HTR-8/SVneo (cell line): Measurements from ENCODE around the gene TADA3.

Experiments used
- DNase-seq: peaks from one replicate; pipeline ENCODE4 v3.0.0; 2011; ENCODE audit warnings: low spot score, mixed read lengths; ENCODE audit not compliant: insufficient read length
- FAIRE-seq: peaks from 2 replicates; lab custom pipeline; 2011; peaks lifted over from hg19 to GRCh38; lab: Jason Lieb, UNC

TADA3 gene

DNA sequence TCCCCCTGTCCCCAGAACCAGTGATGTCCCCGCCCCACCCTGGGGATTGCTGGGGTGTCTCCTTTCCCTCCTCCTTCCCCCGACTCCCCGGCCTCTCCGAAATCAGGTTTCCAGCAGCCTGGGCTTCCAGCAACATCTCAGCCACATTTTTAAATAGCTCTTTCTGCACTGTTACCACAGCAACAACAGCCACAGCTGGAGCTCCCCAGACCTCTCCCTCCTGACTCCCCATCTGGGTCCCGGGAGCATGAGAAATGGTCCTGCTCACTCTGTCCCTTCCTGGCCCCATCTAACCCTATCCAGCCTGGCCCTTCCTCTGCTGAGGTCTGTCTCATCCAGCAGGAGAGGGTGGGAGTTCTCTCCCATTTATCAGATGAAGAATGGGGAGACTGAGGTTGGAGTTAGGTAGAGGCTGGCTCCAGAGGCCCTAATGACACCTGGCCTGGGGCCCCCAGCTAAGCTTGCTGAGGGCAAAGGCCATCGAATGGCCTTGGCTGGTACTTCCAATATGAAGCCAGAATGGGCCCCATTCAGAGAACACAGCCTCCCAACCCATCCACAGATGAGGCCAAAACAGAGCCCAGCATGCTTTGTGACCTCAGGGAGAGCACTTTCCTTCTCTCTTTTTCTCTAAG lies 24.0 kb downstream of the TADA3 start:
- DNase-seq (no peak), FAIRE-seq (no peak)

DNA sequence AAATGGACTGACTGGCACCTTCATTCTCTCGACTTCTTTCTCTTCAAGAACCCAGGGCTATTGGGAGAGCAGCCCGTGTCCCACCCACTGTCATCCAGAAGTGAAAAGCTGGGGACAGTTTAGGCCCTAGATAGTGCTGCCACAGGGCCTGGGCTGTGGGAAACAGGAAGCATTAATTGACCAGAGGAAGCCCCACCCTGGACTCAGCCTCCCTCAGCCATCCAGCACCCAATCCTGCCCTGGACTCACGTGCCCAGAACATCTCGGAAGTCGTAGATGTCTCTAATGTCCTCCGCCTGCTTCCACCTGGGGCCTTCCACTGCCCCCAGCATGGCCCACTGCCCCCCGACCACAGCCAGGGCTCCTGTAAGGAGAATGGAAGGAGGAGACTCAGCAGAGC lies 24.9 kb downstream of the TADA3 start:
- FAIRE-seq (no peak), DNase-seq (no peak)

- no peak for DNase-seq
Observed at GRCh38 chr3:9765865-9766264, 26.4 kb downstream of the TADA3 start.

DNA sequence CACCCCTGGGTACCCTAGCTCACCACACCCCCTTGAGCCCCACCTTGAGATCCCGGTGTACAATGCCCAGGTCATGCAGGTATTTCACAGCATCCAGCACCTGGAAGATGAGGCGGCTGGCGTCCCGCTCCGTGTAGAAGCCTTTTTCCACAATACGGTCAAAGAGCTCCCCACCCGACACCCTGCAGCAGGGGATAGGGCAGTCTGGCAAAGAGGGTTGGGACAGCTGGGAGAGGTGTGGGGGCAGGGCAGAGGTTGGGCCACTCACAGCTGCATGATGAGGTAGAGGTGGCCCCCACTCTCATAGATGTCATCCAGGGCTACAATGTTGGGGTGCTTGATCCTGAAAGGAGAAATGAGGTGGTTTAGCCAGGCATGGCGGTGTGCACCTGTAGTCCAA lies 29.4 kb downstream of the TADA3 start:
- FAIRE-seq (no peak), DNase-seq (no peak)

More at GRCh38 chr3:9765865-9766264, 26.4 kb downstream of the TADA3 start:
- no peak for FAIRE-seq

DNA sequence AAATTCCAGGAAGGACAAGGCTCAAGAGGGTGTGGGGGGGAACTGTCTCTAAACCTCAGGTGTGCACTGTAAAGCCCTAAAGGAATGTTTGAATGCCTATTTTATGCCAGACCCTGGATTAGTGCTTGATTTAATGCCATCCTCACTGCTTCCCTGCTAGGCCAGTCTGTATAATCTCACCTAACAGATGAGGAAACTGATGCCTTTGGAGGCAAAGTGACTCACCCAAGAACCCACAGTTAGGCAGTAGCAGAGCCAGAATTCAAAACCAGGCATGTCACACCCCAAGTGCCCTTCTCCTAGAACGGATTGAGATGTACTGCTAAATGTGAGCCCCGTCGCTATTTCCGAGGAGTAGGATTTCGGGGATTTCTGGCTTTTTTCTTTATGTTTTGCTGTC lies 30.4 kb downstream of the TADA3 start:
- DNase-seq = no peak
- FAIRE-seq = no peak

DNA sequence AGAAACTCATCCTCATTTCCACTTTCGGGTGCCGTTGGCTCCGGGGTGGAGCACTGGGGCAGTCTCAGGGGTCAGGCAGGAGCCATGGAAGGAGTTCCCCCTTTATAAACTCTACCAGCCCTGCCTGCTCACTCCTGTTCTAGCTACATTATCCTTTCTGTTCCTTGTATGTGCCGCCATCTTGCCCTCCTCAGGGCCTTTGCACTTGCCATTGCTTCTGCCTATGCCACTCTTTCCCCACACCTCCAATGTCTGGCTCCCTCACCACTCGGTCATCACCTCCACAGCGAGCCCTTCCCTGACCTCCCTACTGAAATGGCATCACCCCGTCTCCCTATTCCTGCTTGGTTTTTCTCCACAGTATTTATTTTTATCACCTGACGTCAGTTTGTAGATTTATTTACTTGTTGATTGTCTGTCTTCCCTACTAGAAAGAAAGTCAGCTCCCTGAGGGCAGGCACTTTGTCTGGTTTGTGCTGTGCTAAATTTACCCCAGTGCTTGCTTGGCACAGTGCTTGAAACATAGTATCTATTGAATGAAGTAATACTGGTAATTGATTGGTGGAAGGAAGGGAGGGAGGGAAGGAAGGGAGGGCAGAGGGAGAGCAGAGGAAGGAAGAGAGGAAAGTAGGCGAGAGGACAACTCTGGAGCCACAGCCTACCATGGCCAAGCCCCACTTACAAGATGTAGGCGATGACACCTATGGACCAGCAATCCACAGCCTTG lies 31.3 kb downstream of the TADA3 start:
- DNase-seq (no peak), FAIRE-seq (no peak)

- FAIRE-seq = no peak
- DNase-seq = no peak
Observed at GRCh38 chr3:9757427-9757826, 34.8 kb downstream of the TADA3 start.

GRCh38 chr3:9754678-9755077 lies 37.6 kb downstream of the TADA3 start:
- DNase-seq = no peak
- FAIRE-seq = no peak

DNA sequence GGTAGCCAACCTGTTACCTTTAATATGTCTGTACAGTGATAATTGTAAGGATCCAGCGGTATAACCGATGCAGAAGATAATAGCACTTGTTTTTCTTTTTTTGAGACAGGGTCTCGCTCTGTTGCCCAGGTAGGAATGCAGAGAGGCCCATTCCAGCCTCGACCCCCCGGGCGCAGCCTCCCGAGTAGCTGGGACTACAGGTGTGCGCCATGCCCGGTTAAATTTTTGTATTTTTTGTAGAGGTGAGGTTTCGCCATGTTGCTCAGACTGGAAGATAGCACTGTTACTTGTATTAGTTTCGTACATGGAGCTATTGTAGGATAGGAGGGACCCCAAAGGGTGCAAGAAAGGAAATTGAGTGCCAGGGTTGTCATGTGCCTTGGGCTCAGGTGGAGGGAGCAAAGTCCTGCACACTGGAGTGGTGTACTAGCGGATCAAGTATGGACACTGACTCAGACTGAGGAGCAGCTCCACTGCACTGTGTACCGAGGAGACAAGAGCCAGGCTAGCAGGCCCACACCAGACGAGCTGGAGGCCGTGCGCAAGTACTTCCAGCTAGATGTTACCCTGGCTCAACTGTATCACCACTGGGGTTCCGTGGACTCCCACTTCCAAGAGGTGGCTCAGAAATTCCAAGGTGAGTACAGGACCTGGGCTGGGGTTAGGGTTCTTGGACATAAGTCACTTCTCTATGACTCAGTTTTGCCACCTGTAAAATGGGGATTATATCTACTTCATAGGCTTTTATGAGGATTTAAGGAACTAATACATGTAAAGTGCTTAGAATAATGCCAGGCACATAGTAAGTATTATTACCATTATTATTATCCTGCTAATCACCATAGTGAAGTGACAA lies 41.5 kb downstream of the TADA3 start:
- DNase-seq (no peak), FAIRE-seq (no peak)

DNA sequence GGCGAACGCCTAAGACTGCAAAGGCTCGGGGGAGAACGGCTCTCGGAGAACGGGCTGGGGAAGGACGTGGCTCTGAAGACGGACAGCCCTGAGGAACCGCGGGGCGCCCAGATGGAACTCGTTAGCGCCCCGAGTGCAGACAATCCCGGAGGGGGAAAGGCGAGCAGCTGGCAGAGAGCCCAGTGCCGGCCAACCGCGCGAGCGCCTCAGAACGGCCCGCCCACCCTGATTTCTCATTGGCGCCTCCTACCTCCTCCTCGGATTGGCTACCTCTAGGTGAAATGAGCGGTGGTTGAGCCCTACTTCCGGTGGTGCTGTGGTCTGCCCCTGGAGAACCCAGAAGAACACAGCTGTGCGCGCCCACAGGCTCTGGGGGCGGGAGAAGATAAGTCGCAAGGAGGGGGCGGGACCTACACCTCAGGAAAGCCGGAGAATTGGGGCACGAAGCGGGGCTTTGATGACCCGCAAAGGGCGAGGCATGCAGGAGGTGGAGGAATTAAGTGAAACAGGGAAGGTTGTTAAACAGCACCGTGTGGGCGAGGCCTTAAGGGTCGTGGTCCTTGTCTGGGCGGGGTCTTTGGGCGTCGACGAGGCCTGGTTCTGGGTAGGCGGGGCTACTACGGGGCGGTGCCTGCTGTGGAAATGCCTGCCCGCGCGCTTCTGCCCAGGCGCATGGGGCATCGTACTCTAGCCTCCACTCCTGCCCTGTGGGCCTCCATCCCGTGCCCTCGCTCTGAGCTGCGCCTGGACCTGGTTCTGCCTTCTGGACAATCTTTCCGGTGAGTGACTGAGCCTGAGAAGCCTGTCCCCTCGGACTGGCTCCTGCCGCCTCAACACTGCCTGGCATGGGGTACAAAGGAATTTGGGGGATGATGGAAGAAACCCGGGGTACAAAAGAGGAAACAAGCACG lies 42.4 kb downstream of the TADA3 start, which contains the start of gene OGG1:
Gene OGG1 (plus strand): TSS at position 308 of the 911 bp plus-strand sequence. CDS start 335 bp downstream, at position 643.
- FAIRE-seq (no peak), DNase-seq (peak; percentile 99)

GRCh38 chr3:9749296-9749644 lies 43.0 kb downstream of the TADA3 start:
- FAIRE-seq (no peak), DNase-seq (no peak)

DNA sequence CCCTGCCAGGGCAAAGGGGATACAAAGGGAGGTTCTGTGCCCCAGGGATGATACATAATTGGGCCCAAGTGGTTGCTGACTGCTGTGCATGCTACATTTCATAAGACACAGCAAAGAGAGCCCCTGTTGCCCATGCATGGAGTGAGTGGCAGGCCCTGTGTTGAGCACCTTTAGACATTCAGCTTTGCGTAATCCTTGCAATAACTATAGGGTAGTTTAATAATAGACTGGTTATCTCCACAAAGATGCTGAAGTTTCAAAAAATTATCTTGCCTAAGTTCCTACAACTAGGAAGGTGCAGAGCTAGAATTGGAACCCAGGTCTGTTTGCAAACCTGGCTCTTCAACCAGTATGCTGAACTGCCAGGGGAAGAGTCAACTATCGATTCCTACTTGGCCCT lies 44.2 kb downstream of the TADA3 start:
- FAIRE-seq = no peak

GRCh38 chr3:9747267-9747666 lies 45.0 kb downstream of the TADA3 start:
- DNase-seq = no peak
- FAIRE-seq = no peak

More for the DNA sequence above, 44.2 kb downstream of the TADA3 start:
- no peak for DNase-seq

DNA sequence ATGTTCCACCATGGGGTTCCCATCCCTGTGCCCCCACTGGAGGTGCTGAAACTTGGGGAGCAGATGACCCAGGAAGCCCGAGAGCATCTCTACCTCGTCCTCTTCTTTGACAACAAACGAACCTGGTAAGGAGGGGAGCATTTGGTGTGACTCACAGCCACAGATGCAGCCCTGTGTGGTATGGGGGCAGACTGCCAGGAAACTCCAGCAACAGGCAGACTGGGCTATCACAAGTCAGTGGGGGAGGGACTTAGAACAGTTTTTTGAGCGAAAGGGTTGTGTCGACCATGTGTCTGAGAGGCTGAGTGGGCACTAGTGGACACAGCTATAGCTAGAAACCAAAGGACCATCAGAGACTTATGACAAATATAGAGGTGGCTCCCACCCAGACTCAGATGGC lies 45.9 kb downstream of the TADA3 start:
- DNase-seq (no peak), FAIRE-seq (no peak)

GRCh38 chr3:9745521-9745920 lies 46.8 kb downstream of the TADA3 start:
- DNase-seq (no peak), FAIRE-seq (no peak)

GRCh38 chr3:9744162-9744561 lies 48.1 kb downstream of the TADA3 start:
- FAIRE-seq (no peak), DNase-seq (no peak)

GRCh38 chr3:9743548-9743947 lies 48.7 kb downstream of the TADA3 start:
- no peak for DNase-seq
- FAIRE-seq = no peak

GRCh38 chr3:9742560-9742959 lies 49.7 kb downstream of the TADA3 start:
- FAIRE-seq (no peak), DNase-seq (no peak)

DNA sequence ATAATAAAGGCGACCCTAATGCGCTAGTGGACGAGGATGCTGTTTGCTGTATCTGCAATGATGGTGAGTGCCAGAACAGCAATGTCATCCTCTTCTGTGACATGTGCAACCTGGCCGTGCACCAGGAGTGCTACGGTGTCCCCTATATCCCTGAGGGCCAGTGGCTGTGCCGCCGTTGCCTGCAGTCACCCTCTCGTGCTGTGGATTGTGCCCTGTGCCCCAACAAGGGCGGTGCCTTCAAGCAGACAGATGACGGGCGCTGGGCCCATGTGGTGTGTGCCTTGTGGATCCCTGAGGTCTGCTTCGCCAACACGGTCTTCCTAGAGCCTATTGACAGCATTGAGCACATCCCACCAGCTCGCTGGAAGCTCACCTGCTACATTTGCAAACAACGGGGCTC lies 53.1 kb downstream of the TADA3 start:
- DNase-seq = no peak
- FAIRE-seq = no peak

DNA sequence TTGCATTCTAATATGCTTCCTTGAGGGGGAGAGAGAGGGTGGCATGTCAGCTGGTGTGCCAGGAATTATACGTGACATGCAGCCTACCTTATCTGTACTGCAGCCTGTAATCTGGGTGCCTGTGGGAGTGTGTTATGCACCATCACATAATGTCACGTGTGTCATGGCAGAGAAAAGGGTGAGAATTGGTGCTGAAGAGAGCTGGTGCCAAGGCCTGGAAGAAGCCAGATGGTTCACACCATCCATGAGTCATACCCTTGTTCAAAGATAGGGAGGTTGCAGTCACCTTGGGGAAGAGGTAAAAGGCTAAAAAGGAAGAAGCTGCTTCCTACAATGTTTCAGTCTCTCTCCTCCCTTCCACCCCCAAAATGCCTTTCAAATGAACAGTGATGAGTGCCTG lies 55.4 kb downstream of the TADA3 start:
- DNase-seq (no peak), FAIRE-seq (no peak)
